CD4-positive, alpha-beta T cell treated with Interleukin-15 for 1 hour (primary cell): ENCODE results near the gene FAM25C.
"Not testable (repeated sequence)": the region's sequence is repeated elsewhere in the genome, so short reads cannot be mapped to it uniquely, and the experiment has no call there.

Experiments
- DNase-seq: peaks from one replicate; pipeline ENCODE4 v3.0.0-alpha.2; 2020

The FAM25C gene

DNA sequence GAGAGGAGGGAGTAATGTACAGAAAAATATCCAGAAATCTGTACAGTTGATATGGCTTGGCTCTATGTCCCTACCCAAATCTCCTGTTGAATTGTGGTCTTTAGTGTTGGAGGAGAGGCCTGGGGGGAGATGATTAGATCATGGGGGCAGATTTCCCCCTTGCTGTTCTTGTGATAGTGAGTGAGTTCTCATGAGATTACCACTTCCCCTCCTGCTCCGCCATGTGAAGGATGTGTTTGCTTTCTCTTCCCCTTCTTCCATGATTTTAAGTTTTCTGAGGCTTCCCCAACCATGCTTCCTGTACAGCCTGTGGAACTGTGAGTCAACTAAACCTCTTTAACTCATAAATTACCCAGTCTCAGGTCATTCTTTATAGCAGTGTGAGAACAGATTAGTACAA is 52.2 kb downstream of the FAM25C start:
- not testable (repeated sequence) for DNase-seq
